HG03108 (cell line): ENCODE data around the gene TM4SF4.

Experiments used
- ATAC-seq: cut with Tn5 transposase; IDR thresholded peaks from one replicate; pipeline ENCODE4 v1.9.1; 2021; ENCODE audit warnings: moderate library complexity; ENCODE audit not compliant: unreplicated experiment

Gene TM4SF4

DNA sequence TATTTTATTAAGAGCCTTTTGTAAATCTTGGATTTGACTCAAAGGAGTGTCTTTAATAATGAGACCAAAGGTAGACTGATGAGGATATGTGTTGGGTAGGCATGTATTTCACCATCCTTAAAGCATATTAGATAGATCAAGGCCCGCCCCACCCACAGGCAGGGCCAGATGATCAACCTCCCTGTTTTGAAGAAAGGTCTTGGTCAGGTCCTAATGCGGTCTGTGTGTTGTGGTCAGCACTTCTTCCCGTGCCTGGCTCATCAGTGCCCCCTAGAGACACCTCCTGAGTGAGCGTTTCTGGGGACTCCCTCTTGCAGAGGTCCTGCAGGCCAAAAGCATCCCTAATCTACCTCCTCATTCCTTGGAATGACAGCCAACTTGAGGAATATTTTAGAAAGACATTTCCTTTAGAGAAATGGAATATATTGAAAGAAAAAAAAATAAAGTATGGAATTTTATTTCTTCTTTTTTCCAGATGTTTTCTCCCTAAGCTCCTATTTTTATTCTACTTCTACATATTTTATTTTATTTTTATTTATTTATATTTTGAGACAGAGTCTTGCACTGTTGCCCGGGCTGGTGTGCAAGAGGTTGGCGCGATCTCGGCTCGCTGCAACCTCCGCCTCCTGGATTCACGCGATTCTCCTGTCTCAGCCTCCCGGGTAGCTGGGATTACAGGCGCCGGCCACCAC, 6.0 kb downstream of the TM4SF4 start:
- peak; percentile 88 for ATAC-seq

DNA sequence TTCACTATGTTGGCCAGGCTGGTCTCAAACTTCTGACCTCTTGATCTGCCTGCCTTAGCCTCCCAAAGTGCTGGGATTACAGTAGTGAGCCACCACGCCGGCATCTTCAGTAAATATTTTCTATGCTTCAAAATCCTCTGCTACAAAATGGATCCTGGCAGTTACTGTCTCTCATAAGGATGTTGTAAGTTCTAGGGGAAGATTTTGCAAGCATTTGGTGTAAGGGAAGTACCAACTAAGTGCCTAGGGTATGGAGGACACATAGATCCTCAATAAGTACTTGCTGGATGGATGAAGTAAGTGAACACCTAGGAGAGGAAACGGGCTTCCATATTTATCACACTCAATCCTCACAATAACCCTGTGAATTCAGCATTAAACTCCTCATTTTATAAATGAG, 6.6 kb downstream of the TM4SF4 start:
- no peak for ATAC-seq

- ATAC-seq = no peak
These were observed 7.0 kb downstream of the TM4SF4 start for GRCh38 chr3:149481491-149481890.

DNA sequence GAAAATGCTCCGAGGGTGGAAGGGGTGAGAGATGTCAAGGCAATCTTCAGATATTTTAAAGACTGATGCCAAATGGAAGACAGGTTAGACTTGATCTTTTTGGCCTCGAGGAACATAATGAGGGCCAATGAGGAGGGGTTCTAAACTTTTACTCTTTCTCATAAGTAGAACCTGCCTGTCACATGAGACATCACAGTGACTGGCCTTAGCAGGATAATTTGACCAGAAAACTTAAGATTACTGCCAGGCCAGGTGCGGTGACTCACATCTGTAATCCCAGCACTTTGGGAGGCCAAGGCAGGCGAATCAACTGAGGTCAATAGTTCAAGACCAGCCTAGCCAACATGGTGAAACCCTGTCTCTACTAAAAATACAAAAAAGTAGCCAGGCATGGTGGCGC, 12.2 kb downstream of the TM4SF4 start:
- no peak for ATAC-seq

DNA sequence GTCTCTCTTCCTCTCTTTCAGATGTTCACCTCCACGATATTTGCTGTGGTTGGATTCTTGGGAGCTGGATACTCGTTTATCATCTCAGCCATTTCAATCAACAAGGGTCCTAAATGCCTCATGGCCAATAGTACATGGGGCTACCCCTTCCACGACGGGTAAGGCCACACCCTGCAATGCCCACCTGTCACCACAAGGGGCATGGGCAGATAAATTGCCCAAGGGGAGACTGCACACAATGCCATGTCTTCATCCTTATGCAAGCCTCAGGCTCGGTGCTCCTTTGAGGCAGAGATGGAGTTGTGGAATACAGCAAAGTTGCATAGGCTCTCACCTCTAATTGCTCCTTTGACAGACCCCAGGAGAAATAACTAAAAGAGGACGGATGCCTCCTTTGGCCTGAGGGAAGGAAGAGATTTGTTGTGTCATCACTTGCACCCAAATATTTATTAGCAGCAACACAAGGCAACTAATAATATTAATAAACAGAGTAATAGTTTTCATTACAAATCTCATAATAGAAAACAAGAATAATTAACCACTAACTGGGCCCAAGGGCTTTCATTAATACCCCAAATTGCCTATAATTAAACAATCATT, 13.2 kb downstream of the TM4SF4 start:
- no peak for ATAC-seq

DNA sequence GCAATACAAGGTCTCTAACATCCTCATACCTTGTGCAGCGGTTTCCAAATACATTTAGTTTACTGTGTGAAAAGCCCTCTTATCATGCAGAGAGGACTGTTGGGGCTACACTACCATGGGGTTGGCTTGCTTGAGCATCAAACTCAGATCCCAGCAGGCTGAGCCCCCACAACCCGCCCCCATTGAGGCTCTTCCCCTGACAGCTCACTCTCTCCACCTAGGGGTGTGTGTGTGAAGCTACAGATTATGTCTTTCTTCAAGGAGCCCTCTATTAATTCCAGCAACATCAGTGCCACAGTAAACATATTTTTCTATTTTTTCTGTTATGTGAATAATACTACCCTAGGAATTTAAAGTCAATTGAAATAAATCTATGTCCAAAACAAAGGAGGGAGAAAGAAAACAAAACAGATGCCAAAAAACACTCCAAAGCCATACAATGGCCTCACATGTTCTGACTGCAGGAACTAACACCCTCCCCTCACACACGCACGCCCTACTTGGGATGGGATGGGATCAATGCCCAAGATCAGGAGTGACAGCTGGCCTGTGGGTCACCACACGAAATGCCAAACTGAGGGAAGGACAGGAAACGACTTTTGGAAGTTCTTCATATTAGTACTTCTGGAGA, 14.7 kb downstream of the TM4SF4 start:
- no peak for ATAC-seq

GRCh38 chr3:149490260-149490971, 15.9 kb downstream of the TM4SF4 start:
- no peak for ATAC-seq

GRCh38 chr3:149493315-149494021, 19.0 kb downstream of the TM4SF4 start:
- no peak for ATAC-seq

DNA sequence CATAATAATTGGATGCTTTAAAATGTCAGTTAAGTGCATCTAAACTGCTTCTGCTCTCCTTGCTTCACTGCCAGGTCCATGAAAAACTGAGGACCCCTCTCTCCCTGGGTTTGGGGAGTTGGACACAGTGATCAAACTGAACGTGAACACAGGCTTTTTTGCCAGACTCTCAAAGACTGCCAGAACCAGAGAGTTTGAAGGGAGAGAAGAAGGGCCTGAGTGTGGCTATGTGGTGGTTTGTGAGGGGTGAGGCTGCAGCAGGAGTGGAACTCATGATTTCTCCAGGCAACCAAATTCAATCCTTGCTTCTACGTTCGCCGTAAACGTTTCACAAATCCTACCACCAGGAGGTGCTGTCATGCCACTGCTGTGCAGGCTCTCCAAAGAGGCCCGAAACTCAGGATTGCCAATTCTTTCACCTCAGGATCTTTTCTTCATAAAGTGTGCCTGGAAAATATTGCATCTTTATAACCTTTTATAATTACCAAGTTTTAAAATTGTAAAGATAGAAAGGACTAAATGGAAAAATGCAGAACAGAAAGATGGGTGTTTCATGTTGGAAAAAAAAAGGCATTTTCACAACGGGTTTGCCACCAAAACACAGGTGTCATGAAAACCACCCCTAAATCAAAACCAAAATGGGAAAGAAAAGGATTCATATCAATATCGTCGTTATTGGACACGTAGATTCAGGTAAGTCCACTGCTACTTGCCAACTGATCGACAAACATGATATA, 19.7 kb downstream of the TM4SF4 start:
- ATAC-seq = no peak

DNA sequence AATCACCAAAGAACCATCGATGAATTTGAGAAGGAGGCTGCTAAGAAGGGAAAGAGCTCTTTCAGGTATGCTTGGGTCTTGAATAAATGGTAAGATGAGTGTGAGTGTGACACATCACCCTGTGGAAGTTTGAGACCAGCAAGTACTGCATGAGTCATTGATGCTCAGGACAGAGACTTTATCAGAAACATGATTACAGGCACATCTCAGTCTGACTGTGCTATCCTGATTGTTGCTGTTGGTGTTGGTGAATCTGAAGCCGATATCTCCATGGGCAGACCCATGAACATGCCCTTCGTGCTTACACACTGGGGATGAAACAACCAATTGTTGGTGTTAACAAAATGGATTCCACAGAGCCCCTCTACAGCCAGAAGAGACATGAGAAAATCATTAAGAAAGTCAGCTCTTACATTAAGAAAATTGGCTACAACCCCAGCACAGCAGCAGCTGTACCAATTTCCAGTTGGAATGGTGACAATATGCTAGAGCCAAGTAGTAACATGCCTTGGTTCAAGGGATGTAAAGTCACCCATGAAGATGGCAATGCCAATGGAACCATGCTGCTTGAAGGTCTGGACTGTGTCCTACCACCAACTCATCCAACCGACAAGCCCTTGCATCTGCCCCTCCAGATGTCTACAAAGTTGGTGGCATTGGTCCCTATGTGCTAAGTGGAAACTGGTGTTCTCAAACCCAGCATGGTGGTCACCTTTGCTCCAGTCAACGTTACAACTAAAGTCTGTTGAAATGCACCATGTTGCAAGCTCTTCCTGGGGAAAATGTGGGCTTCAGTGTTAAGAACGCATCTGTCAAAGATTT, 20.5 kb downstream of the TM4SF4 start:
- ATAC-seq = no peak

- ATAC-seq = no peak
These were observed 21.2 kb downstream of the TM4SF4 start for GRCh38 chr3:149495581-149496125.

DNA sequence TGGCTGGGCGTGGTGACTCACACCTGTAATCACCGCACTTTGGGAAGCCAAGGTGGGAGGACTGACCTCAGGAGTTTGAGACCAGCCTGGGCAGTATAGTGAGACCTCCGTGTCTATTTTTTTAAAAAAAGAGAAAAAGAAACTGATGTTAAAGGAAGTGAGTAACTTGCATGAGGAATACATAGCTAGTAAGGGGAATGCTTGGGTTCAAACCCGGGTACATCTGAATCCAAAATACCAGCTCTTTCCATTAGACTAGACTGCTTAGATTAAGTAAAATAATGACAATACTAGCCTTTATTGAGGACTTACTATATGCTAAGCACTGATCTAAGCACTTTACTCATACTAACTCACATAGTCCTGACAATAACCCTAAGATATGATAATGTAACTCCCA, 22.4 kb downstream of the TM4SF4 start:
- no peak for ATAC-seq

DNA sequence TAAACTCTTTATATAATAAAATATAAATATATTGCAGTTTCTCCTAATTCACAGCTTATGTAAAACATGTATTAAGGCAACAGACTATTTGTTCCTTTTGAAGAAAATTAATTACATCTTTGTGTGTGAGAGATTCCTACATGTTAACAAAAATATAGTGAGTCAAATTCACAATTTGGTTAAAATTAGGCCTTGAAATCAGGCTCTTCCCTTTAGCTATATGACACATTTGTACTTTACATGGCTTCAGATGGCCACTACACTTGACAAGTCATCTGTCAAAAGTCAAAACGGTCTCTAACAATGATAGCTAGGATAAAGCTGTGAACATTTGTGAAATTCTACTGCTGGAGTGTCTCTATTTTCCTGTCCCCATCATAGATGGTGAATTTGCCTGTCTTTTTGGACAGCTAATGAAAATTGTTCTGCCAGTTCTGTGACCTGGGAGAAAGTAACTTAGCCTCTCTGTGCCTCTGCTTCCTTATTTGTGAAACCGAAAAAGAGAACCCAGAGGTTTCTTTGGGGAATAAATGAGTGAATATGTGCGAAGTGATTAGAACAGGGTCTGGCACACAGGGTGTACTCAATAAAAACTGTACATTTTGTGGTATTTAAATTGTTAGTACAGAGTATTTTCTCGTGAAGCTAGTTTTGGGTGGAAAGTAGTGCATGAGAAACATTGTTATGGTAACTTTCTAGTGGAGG, 23.6 kb downstream of the TM4SF4 start:
- ATAC-seq = no peak

- no peak for ATAC-seq
These were observed 27.0 kb downstream of the TM4SF4 start for GRCh38 chr3:149501524-149501923.

DNA sequence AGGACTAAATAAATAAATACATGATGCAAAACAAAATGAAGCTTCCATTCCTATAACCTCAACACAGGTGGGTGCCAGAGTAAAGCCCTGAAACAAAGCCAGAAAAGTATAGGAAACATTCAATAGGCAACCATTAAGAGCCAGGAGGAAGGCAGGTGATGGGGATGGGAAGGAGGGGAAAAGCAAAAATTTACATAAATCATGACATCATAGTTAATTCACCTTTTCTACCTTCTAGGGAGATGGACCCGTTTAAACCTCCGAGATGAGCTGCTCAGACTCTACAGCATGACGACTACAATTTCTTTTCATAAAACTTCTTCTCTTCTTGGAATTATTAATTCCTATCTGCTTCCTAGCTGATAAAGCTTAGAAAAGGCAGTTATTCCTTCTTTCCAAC, 27.9 kb downstream of the TM4SF4 start:
- ATAC-seq = no peak

GRCh38 chr3:149506540-149506939, 32.0 kb downstream of the TM4SF4 start:
- ATAC-seq = no peak

DNA sequence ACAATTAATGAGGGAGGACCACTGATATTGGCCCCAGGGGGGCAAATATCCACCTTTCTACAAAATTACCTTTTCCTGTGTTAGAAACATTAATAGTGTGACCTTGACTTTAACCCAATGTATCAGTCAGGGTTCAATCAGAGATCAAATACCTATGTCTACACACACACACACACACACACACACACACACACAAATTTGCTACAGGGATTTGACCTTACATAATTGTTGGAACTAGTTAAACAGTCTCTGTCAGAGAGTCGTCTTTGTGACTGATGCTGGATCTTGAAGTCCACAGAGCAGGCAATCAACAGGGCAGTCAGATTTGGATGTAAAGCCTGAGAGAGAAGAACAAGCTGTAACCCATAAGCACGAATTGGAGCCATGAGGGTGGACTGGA, 32.5 kb downstream of the TM4SF4 start:
- no peak for ATAC-seq

- ATAC-seq = no peak
These were observed 33.2 kb downstream of the TM4SF4 start for GRCh38 chr3:149507491-149508324.
